ENCODE data around the gene PIK3AP1.

DNA sequence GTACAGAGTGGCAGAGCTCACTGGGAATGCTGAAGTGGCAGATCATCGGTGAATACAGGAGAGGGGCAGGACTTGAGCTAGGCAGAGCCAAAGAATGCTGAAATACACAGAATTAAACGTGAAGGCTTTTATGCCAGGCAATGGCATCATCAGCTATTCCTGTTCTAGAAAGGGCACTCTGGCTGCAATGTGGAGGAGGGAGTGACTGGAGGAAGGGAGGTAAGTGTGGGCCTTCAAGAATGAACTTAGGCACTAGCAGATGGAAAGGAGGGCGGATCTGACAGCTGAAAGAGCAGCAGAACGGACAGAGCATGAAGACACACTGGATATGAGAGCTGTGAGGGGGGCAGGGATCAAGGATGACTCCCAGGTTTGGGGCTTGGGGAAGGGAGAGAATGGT, 121.5 kb downstream of the PIK3AP1 start:
- TF ChIP-seq CTCF (conservative IDR thresholded peaks at IDR 0.05) (no peak), EZH2 (IDR thresholded peaks at IDR 0.05; ENCODE audit: low read depth) (no peak)
